AG09309 (cell line): ENCODE results near the gene GRB10.

ENCODE experiments used
- DNase-seq: peaks from one replicate; pipeline ENCODE4 v3.0.0-alpha.2; 2010; ENCODE audit warnings: low read depth
- H3K4me3 ChIP-seq: 2 replicates; pipeline ENCODE4 v1.5.1; 2011; ENCODE audit warnings: mild to moderate bottlenecking, low read depth, low read length, moderate library complexity; ENCODE audit not compliant: control insufficient read depth
- CTCF ChIP-seq: IDR thresholded peaks from 2 replicates; pipeline ENCODE4 v1.5.1; 2011; ENCODE audit warnings: mild to moderate bottlenecking, low read depth, low read length, inconsistent platforms; ENCODE audit not compliant: insufficient read depth, control insufficient read depth; ENCODE audit errors: missing control alignments

Gene GRB10

GRCh38 chr7:50657341-50657873 lies 125.3 kb downstream of the GRB10 start:
- peak; percentile 29 for TF ChIP-seq CTCF
- DNase-seq: peak; percentile 54
- H3K4me3 ChIP-seq: no peak overlapping the region

GRCh38 chr7:50656141-50656895 lies 126.4 kb downstream of the GRB10 start:
- DNase-seq: no peak
- H3K4me3 ChIP-seq: no peak overlapping the region
- no peak for TF ChIP-seq CTCF

- H3K4me3 ChIP-seq: no peak overlapping the region
- no peak for TF ChIP-seq CTCF
- DNase-seq: no peak
Observed at GRCh38 chr7:50655490-50655889, 127.2 kb downstream of the GRB10 start.

GRCh38 chr7:50655020-50655419 lies 127.7 kb downstream of the GRB10 start:
- H3K4me3 ChIP-seq: no peak overlapping the region
- no peak for TF ChIP-seq CTCF
- DNase-seq: no peak

- no peak for DNase-seq
- no peak for TF ChIP-seq CTCF
- H3K4me3 ChIP-seq: no peak overlapping the region
Observed at GRCh38 chr7:50653981-50654425, 128.7 kb downstream of the GRB10 start.

- no peak for DNase-seq
- no peak overlapping the region for H3K4me3 ChIP-seq
- TF ChIP-seq CTCF: no peak
Observed at GRCh38 chr7:50653126-50653864, 129.4 kb downstream of the GRB10 start.
